Stimulated activated naive B cell treated with anti-CD40 and anti-IgM and Interleukin-4, amounts not matched to agents 10 μg/mL and 1 μg/mL and 100 μg/mL, for 72 hours (primary cell): Measurements from ENCODE around the gene NTNG2.

Experiments used
- ATAC-seq, 2 donors: fragments of 150-1000 bp; cut with Tn5 transposase; replicated peaks; 2 replicates each; pipeline ENCODE4 v1.10.0; 2021; ENCODE audit warnings: moderate library complexity in 1 of 2
- DNase-seq: peaks from one replicate; pipeline ENCODE4 v3.0.0; 2021
- H3K27ac Mint-ChIP-seq: one replicate; pipeline ENCODE4 v1.8.0; 2022; ENCODE audit warnings: mild to moderate bottlenecking, mixed read lengths
- H3K27me3 Mint-ChIP-seq, 2 donors: one replicate each; pipeline ENCODE4 v1.8.0; 2022; ENCODE audit warnings: mixed read lengths in 2 of 2
- H3K36me3 Mint-ChIP-seq, 2 donors: one replicate each; pipeline ENCODE4 v1.8.0; 2022; ENCODE audit warnings: mixed read lengths in 2 of 2, mild to moderate bottlenecking in 1 of 2
- H3K4me1 Mint-ChIP-seq, 2 donors: one replicate each; pipeline ENCODE4 v1.8.0; 2022; ENCODE audit warnings: mixed read lengths in 2 of 2, mild to moderate bottlenecking in 1 of 2
- H3K4me3 Mint-ChIP-seq, 2 donors: one replicate each; pipeline ENCODE4 v1.8.0; 2022; ENCODE audit warnings: mild to moderate bottlenecking in 2 of 2, mixed read lengths in 2 of 2, moderate library complexity in 1 of 2
- H3K9me3 Mint-ChIP-seq, 2 donors: one replicate each; pipeline ENCODE4 v1.8.0; 2022; ENCODE audit warnings: mixed read lengths in 2 of 2, mild to moderate bottlenecking in 1 of 2

Gene NTNG2

DNA sequence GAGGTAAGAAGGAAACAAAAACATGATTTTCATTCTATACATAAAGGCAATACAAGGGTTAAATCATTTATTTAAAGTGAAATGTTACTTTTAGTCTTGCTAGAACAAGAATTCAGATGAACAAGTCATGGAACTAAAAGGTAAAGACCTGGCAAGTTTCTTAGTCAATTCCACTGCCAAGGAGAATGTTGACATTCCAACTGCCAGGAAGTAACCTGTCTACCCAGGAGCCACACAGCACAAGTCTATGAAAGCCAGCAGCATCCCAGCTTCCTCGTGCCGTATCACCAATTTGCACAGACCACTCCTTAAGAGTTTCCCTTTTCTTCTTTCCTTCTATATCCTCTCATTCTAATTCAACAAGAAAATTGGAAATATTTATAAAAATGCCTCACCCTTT lies 113.0 kb downstream of the NTNG2 start:
- Mint-ChIP-seq H3K27ac (peak overlapping the region; percentile 75), H3K9me3 (no peaks in the 10 kb centered on the region), H3K4me3 (no peak overlapping the region), H3K36me3 (peaks cover 52 to 62% of the 10 kb centered on the region in 2 donors), H3K4me1 (peaks cover 0 to 3% of the 10 kb centered on the region in 2 donors), H3K27me3 (no peaks in the 10 kb centered on the region)
- ATAC-seq (no peak), DNase-seq (no peak)

DNA sequence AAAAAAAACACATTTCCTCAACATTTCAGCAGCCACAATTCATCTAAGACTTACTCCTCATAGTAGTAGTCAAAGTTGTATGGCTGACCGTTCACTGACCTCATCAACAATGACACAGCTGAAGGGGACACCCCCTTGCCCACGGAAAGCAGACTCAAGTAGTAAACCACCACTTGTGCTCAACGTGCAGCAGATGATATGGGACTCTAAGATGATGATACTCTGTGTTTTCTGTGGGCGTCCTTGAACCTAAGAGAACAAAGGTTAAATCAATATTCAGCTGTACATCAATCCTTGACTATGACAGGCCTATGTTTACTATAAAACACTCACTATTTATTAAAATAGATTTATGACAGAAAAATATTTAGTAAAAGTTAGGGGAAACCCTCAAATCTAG lies 121.3 kb downstream of the NTNG2 start:
- H3K27ac Mint-ChIP-seq: no peak overlapping the region
- H3K4me1 Mint-ChIP-seq: peaks cover 3 to 7% of the 10 kb centered on the region in 2 donors
- DNase-seq (no peak), ATAC-seq (peak; percentile 82 to 89)
- no peaks in the 10 kb centered on the region for H3K27me3 Mint-ChIP-seq
- H3K4me3 Mint-ChIP-seq: no peak overlapping the region
- H3K9me3 Mint-ChIP-seq: no peaks in the 10 kb centered on the region
- peaks cover 37 to 41% of the 10 kb centered on the region in 2 donors for H3K36me3 Mint-ChIP-seq

DNA sequence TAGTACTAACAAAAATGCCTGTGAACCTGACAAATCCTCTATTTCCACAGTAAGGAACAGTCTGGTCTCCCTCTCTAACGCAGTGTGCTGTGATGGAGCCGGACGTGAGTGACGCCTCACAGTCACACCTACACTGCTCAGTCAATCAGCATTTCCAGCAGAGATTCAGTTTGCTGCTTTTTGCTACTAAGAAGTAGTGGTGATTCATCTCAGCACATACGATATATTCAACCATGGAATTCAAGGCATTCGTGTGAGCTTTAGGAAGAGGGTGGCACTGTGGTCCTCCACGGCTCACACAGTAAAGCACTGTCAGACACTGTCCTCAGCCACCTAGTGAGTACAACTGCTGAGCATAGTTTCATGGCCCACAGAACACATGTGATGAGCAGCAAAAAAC lies 122.0 kb downstream of the NTNG2 start:
- Mint-ChIP-seq H3K27ac (no peak overlapping the region), H3K9me3 (no peaks in the 10 kb centered on the region), H3K4me1 (peaks cover 3 to 7% of the 10 kb centered on the region in 2 donors), H3K36me3 (peaks cover 34 to 37% of the 10 kb centered on the region in 2 donors), H3K27me3 (no peaks in the 10 kb centered on the region), H3K4me3 (no peak overlapping the region)
- ATAC-seq (no peak), DNase-seq (no peak)

DNA sequence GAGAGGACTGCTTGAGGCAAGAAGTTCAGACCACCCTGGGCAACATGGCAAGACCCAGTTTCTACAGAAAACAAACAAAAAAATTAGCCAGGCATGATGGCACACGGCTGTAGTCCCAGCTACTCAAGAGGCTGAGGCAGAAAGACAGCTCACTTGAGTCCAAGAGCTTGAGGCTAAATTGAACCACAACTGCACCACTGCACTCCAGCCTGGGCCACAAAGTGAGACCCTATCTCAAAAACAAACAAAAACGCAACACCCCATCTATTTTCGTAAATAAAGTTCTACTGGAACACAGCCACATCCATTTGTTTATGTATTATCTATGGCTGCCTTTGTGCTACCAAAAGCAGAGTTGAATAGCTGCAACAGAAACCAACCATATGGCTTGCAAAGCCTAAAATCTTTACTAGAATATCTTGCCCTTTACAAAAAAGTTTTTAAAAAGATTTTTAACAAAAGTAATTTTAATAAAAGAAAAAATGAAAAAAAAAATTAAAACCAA lies 125.5 kb downstream of the NTNG2 start:
- Mint-ChIP-seq H3K9me3 (no peaks in the 10 kb centered on the region), H3K4me3 (no peak overlapping the region), H3K27me3 (no peaks in the 10 kb centered on the region), H3K4me1 (peaks cover 6 to 8% of the 10 kb centered on the region in 2 donors), H3K36me3 (peaks cover 34% of the 10 kb centered on the region in 2 donors), H3K27ac (no peak overlapping the region)
- no peak for ATAC-seq
- no peak for DNase-seq

DNA sequence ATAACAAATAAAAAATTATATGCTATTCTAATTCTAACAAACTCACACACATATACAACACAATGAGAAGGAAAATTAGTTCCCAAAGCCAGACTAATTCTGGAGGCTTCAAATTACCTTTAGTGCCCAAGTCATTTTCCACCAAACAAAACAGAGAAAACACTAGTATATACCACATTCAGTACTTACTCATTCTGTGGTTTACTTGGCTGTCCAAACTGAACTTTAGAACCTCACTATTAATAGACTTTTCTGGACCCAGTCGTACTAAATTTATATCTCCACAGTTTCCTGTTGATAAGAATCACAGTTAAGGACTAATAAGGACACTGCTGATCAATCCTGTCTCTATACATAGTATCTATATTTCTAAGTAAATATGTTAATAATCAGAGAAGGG lies 126.5 kb downstream of the NTNG2 start:
- H3K27ac Mint-ChIP-seq: no peak overlapping the region
- H3K4me3 Mint-ChIP-seq: no peak overlapping the region
- peaks cover 30 to 32% of the 10 kb centered on the region in 2 donors for H3K36me3 Mint-ChIP-seq
- no peaks in the 10 kb centered on the region for H3K9me3 Mint-ChIP-seq
- H3K4me1 Mint-ChIP-seq: peaks cover 6 to 8% of the 10 kb centered on the region in 2 donors
- DNase-seq (no peak), ATAC-seq (no peak)
- H3K27me3 Mint-ChIP-seq: no peaks in the 10 kb centered on the region

DNA sequence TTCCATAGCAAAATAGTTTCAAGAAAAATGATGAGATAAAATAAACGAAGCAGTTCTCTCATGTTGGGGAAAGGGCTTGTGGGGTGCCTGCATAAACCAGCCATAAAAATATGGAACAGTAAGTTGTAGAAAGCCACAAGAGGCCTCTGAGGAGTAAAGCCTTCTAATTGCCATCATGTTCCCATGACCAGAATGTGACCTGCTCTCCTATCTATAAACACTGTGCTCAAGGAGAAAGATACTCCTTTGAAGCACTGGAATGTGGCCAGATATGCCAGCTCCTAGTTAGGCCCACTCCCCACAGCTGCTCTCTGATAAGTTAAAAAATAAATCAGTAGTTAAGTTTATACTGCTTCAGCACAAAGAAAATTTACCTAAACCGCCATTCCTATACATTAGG lies 127.1 kb downstream of the NTNG2 start:
- Mint-ChIP-seq H3K4me1 (peaks cover 6% of the 10 kb centered on the region in 2 donors), H3K4me3 (no peak overlapping the region), H3K9me3 (no peaks in the 10 kb centered on the region), H3K27me3 (no peaks in the 10 kb centered on the region), H3K36me3 (peaks cover 27 to 28% of the 10 kb centered on the region in 2 donors), H3K27ac (peak overlapping the region; percentile 43)
- no peak for DNase-seq
- no peak for ATAC-seq

DNA sequence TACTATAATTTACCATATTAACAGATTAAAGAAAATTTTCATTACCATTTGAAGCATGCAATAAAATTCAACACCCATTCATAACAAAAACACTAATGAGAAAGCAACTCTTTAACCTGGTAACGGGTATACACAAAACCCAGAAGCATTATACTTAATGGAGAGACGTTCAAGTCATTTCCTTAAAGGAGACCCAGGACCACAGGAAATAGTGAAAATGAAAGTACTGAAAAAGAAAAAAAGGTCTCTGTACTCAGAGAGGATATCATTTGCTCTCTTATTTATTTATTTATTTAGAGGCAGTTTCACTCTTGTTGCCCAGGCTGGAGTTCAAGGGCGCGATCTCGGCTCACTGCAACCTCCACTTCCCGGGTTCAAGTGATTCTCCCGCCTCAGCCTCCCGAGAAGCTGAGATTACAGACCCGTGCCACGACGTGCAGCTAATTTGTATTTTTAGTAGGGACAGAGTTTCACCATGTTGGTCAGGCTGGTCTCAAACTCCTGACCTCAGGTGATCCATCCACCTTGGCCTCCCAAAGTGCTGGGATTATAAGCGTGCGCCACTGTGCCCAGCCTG lies 131.4 kb downstream of the NTNG2 start:
- Mint-ChIP-seq H3K4me3 (no peak overlapping the region), H3K27ac (peak overlapping the region; percentile 69), H3K9me3 (no peaks in the 10 kb centered on the region), H3K4me1 (peaks cover 5 to 6% of the 10 kb centered on the region in 2 donors), H3K27me3 (no peaks in the 10 kb centered on the region), H3K36me3 (peaks cover 30 to 34% of the 10 kb centered on the region in 2 donors)
- DNase-seq: no peak
- no peak for ATAC-seq
